GM19455 (cell line): Measurements from ENCODE around the gene BORCS6.

Experiments
- ATAC-seq: cut with Tn5 transposase; IDR thresholded peaks from one replicate; pipeline ENCODE4 v1.9.1; 2021; ENCODE audit not compliant: unreplicated experiment

Gene BORCS6

DNA sequence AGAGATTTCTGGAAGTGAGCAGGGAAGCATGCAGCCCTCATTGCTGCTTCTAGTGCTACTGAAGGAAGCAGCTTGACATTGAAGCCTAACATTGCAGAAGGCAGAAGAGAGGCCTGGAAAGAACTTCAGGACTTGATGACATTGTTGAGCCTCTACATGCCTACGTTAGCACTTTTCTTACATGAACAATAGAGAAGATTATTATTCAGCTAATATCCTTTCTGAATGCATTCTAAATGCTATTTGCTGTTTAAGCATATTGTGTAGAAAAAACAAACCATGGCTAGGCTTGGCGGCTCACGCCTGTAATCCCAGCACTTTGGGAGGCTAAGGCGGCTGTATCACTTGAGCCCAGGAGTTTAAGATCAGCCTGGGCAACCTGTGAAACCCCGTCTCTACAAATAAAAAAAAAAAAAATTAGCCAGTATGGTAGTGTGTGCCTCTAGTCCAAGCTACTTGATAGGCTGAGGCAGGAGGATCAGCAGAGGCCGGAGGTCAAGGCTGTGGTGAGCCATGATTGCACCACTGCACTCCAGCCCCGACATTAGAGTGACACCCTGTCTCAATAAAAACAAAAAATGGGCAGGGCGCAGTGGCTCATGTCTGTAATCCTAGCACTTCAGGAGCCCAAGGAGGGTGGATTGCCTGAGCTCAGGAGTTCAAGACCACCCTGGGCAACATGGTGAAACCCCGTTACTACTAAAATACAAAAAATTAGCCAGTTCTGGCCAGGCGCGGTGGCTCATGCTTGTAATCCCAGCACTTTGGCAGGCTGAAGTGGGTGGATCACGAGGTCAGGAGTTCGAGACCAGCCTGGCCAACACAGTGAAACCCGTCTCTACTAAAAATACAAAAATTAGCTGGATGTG is 22.6 kb upstream of the BORCS6 start:
- ATAC-seq: no peak

DNA sequence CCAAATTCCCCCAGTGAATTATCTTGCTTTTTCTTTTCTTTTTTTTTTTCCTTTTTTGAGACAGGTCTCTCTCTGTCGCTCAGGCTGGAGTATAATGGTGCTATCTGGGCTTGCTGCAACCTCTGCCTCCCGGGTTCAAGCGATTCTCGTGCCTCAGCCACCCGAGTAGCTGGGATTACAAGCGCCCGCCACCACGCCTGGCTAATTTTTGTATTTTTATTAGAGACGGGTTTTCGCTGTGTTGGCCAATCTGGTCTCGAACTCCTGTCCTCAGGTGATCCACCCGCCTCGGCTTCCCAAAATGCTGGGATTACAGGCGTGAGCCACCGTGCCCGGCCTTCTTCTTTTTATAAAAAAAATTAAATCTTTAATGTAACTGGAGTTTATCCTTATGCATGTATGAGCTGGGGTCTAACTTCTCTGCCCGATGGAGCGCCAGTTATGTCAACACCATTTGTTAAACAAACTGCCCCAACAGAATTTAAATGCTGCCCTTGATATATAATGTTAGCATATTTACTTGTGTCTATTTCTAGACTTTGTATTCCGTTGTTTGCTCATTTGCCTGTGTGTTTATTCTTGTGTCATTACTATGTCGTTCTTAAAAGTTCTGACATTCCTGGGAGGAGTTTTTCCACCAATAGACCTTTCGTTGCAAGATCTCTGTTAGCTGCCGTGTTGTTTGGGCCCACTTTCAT is 20.9 kb upstream of the BORCS6 start:
- no peak for ATAC-seq

DNA sequence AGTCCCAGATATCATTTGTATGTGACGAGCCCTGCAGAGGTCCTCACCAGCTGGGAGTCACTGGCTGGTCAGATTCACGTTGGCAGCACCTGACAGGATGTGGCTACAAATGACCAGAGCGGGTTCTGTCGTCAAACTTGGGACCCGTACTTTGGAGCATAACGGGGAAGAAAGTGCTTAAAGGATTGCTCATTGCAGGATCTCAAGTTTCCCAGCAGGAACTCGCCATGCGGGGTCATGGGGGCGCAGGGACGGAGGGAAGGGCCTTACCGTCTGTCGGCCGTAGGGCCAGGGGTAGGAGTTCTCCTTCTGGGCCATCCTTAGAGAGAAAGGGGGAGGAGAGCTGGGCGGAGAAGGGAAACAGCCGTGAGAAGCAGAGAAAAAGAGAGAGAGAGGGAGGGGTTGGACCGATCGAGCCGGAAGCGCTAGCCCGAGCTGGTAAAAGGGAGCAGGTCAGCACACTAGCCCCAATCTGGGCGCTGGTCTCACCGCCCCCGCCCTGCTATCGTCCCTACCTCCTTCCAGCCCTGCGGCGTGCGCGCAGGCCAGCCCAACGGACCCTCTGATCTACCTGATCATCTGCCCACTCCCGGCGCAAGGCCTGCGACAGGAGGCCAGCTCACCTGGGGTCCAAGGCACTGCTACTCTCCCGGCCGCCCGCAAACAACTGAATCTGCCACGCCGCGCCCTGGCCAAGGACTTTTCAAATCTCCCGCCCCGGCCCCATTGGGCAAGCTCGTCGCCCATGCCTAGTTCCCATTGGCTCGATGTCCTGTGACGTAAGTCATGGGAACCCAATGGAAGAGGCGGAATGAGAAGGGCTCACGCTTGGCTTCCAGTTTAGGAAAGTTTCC is 20.2 kb upstream of the BORCS6 start, which contains the start of gene AURKB:
TSS of gene AURKB (minus strand) at position 669 of the 854 bp plus-strand sequence. CDS start at position 318, 351 bp downstream.
- ATAC-seq: peak; percentile 82

DNA sequence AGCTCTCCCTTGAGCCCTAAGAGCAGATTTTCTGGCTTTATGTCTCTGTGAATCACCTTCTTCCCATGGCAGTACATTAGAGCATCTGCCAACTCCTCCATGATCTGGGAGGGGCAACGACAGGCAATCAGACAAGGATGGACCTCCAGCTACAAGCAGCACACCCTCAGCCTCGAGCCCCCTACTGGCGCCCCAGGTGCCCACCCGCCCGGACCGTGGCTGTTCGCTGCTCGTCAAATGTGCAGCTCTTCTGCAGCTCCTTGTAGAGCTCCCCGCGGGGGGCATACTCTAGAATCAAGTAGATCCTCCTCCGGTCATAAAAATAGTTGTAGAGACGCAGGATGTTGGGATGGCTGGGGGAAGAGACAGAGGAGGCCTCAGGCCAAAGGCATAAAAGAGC is 16.6 kb upstream of the BORCS6 start:
- ATAC-seq: no peak

DNA sequence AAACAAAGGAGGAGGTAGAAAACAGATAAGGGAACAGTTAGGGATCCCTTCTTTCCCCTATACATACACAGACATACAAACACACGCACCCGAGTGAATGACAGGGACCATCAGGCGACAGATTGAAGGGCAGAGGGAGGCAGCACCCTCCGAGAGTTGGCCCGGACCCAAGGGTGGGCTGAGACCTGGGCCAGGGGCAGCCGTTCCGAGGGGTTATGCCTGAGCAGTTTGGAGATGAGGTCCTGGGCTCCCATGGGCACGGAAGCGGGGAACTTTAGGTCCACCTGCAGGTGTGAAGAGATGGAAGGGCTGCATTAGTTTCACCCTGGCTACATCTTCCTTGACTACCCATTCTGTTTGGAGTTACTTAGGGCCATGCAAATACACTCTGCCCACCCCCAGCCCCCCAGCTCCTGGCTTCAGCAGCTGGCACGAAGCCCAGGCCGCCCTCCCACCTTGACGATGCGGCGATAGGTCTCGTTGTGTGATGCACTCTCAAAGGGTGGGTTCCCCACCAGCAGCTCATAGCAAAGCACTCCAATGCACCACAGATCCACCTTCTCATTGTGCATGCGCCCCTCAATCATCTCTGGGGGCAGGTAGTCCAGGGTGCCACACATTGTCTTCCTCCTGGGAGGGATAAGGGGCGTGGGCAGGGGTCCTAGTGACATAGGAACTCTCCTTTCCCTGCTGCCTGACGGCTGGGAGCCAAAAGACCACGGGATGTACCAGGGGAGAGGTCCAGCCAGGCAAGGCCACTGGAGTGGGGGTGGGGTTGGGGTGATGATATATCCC is 15.0 kb upstream of the BORCS6 start:
- ATAC-seq: no peak

DNA sequence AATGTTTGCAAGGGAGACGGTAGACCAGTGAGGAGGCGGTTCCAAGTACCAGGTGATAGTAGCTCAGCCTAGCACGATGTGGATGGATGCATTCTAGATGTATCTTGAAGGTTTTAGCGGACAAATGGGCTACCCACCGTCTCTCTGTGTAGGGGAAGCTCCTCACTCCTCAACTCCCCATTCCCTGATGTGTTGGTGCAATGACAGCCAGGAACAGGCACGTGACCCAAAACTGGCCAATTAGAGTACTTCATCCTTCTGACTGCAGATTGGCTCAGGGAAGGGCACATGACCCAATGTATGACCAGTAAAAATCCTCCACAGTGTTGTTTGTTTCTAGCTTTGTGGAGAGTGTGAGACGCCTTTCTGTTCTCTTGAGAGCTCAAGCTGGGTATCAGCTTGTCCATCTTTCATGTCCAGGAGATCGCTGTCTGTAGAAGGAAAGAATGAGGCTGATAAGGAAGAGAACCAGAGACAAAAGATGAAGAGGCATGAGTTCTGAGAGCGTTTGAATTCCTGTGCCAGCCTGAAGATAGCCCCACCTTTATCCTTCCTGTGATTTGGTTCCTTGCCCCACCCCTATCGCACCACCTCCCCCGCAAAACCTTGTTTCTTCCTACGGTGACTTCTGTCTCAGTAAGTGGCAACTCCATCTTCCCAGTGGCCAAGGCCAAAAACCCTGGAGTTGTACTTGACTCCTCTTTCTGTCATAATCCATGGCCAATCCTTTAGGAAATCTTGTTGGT is 2.3 kb upstream of the BORCS6 start:
- peak; percentile 28 for ATAC-seq

DNA sequence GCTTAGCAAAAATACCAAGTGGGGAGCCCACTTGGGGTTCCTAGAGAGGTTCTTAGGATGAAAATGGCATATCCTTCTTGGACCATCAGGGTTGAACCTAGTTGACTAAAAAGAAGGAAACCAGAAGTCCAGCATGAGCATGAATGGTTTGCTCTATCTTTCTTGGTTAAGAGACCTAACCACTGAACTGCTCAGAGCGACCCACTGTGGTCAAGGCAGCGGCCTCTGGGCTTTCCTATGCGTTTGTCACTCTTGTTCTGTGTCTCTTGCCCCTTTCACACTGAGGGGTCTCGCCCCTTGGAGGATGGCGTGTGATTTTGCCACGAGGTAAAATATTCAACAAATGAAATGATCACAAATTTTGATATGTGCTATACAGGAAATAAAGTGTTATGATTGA is 526 bp upstream of the BORCS6 start:
- no peak for ATAC-seq

DNA sequence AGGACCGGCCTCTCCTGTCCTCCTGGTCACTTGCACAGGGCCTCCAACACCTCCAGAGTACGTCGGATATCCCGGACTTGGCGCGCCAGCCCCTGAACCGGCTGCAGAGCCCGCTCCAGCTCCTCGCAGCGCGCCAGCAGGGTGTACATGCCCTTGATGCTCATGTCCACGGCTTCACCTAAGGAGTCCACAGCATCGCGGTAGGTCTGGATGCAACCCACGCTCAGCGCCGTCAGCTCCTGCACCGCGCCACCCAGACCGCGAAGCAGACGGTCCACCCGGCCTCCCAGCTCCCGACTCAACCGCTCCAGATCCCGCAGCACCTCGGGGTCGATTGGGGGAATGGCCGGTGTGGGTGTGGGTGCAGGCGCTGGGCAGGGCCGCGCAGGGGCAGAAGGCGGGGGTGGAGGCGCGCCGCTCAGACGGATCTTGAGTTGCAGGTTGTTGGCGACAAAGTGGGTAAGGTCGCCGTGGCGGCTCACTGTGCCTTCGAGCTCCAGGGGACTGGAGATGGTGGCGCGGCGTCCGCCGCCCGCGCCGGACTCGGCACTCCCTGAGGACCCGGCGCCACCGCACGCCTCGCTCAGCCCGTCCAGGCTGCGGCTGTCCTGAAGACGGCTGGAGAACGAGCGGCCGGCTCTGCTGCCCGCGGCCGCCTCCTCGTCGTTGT is 804 bp downstream of the BORCS6 start:
- ATAC-seq: no peak

DNA sequence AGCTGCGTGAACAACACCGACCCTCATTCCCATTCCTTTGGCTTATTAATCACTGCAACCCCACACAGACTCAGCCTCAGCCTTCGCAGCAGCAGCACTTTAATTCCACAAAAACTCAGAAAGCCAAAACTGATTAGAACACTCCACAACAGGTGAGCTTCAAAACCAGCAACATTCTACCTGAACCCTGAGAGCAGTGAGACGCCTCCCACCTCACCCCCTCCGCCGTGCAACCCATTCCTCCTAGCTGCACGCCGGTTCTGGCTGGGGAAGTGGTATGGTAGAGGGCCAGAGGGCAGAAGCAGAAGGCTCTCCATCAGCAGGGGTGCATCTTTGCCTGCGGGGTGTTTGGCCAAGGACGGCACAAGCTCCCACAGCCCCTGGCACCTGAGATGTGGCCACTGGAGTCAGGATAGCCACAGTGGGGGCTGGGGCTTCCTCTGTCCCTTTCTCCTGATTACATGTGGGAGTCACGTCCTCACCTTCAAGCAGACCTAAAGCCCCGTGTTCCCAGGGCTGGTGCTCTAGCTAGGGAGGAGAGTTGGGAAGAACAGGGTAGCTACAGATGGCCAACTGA is 1.6 kb downstream of the BORCS6 start:
- no peak for ATAC-seq

DNA sequence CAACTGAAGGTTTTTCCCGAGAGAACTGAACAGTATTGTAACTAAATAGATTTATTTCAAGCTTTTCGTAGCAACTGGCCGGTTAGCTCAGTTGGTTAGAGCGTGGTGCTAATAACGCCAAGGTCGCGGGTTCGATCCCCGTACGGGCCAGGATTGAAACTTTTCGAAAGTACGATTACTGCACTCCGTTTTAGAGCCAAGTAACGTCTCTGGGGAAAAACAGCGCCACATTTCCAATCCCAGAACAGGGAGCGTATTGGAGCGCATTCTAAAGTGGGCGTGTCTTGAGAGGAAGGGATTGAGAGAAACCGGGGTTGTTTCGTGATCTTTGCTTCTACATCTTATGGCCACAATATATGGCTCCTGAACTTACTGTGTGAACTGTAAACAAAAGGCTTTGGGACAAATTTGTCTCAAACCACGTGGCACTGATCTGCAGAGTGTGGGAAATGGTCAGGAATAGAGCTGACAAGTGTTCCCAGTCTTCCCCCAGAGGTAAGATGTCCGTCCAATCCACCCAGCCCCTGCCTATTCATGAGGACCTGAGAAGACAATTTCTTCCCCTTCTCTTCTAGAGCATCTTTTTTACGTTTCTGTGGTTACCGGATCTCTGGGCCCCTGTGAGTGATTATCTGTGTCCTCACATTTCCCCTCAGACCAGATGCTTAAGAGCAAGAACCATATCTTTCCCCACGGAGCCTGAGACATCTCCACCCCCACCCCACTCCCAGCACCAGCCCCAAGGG is 2.3 kb downstream of the BORCS6 start:
- ATAC-seq: no peak

DNA sequence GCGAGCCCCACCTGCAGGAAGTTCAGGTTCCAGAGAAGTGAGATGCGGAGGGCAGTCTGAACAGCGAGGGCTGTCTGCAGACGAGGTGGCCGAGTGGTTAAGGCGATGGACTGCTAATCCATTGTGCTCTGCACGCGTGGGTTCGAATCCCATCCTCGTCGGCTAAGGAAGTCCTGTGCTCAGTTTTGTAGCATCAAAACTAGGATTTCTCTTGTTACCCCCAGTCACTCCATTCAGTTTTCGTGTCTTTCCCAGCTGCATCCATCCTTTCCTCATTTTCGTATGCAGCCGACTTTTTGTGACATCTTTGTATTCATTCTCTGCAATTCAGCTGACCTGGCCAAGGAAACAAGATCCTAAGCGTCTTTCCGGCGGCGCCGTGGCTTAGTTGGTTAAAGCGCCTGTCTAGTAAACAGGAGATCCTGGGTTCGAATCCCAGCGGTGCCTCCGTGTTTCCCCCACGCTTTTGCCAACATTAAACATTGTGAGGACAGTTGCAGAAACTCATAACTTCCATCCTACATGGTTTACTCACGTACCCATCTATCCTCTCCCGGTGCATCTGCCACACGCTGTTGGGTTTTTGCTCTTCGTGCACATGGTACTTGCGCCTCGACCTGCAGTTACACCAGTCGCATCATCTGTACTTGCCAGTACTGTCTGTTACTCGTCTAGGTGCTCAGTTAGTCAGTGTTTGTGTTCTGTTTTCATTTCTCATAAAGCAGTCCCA is 3.0 kb downstream of the BORCS6 start:
- no peak for ATAC-seq

DNA sequence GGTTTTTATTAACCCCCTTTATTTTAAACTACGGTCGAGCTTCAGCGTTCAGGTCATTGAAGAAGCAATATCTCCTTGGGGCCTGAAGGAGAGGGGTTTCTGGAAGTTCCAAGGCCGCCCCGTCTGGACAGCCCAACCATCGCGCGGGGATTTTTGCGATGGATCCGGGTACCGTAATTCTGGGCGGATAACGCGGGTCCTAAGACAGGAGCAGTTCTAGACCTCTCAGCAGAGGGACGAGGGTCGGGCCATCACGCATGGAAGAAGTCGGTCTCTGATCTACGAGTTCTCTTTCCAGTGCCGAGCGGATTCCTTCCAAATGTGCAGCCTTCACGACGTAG is 3.6 kb downstream of the BORCS6 start:
- no peak for ATAC-seq

DNA sequence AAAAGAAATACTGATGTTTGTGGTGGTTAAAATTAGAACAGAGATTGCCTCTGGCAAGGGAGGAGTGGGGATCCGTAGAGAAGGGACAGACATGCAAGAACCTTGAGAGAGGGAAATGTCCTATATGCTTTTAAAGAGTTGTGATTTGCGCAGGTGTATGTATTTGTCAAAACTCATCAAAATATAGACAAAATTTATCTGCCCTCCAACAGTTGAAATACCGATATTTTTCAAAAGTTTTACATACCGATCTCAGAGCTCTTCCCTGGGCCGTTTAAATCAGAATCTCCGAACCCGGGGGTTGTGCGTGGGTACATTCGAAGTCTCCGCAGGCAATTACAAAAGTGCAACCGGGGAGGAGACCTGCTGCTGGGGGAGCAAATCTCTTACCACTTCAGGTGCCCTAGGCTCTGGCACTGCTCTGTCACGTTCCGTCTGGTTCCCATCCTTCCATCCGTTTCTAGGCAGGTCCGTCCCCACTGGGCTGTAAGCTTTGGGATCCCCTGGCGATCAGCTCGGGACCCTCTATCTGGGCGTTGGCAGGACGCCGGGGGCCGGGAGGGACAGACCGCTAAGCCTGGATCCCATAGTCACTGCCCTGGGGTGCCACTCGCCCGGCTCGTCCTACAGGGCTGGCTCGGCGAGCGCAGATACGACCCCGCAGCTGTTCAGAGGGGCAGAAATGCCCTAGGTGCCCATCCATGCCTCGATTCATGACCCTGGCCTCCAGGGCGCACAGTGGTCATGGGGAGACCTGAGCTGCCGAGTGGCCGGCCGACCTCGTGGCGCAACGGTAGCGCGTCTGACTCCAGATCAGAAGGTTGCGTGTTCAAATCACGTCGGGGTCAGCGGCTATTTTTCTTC is 4.2 kb downstream of the BORCS6 start:
- ATAC-seq: no peak

DNA sequence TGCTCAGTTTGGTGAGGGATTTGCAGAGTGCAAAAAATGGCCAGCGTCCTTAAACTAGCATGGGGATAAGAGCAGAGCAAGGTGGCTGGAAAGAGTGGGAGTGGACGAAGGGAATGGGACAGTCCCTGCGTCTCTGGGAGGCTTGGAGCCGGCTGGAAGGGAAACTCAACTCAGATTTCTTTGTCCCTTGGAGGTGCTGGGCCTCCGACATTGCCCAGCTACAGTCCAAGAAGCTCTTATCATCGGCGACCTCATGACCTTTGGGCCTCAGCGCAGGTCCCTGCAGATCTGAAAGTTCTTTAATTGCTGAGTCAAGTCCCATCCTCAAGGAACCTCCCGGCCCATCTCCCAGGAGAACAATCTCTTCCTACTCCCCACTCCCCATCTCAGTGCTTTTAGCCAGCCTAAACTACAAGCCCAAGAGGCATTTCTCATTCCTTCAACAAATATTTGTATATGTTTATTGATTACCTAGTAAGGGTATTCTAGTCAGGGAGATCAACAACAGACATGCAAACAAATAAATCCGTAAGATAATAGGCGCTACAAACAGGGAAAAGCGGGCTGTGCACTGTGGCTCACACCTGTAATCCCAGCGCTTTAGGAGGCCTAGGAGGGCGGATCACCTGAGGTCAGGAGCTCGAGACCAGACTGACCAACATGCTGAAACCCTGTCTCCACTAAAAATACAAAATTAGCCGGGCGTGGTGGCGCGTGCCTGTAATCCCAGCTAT is 12.8 kb downstream of the BORCS6 start:
- ATAC-seq: no peak

DNA sequence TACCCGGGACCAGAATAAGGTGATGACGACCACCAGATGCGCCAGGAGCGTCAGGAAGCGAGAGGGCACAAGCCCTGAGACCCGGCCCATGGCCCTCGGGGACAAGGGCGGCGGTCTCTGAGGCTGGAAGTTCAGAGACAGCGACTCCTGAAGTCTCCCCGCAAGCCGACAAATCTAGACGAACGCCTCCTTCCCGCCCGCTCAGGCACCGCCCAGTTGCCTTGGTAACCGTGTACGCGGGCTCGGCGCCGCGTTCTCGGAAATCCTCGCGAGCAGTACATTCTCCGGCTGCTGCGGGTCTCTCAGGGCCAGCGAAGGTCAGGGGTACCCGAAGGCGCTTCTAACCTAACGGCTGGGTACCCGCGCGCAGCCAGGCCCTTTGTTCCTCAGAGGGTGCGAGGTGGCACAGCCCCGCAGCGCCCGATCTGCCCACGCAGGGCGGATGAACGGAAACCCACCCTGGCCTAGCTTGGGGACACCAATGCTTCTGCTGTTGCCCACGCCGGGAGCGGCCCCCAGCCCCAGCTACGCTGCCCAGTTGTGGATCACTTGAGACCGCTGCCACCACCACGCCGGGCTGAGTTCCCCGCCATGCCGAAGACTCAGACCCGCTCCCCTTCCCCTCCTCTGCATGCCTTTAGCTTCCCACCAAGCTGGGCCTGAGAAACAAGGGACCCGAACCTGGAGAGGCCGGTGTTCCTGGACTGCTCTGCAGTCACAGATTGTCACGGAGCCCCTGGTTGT is 13.6 kb downstream of the BORCS6 start, which contains the start of gene TMEM107:
TSS of gene TMEM107 (minus strand) at position 184 of the 744 bp plus-strand sequence. CDS start at position 90, 94 bp downstream.
- peak; percentile 39 for ATAC-seq
